Activated T-cell treated with anti-CD3 and anti-CD28 coated beads, Interleukin-2, amount 50 U/mL, for 48 hours (primary cell): ENCODE data around the gene SFMBT1.
A peak's percentile ranks its signal among the peaks of the same experiment; 100 is the strongest.
"Not testable (repeated sequence)": the region's sequence is repeated elsewhere in the genome, so short reads cannot be mapped to it uniquely, and the experiment has no call there.

Experiments used
- DNase-seq, 2 experiments: peaks; one replicate each; pipeline ENCODE4 v3.0.0-alpha.2; 2020

SFMBT1 gene

DNA sequence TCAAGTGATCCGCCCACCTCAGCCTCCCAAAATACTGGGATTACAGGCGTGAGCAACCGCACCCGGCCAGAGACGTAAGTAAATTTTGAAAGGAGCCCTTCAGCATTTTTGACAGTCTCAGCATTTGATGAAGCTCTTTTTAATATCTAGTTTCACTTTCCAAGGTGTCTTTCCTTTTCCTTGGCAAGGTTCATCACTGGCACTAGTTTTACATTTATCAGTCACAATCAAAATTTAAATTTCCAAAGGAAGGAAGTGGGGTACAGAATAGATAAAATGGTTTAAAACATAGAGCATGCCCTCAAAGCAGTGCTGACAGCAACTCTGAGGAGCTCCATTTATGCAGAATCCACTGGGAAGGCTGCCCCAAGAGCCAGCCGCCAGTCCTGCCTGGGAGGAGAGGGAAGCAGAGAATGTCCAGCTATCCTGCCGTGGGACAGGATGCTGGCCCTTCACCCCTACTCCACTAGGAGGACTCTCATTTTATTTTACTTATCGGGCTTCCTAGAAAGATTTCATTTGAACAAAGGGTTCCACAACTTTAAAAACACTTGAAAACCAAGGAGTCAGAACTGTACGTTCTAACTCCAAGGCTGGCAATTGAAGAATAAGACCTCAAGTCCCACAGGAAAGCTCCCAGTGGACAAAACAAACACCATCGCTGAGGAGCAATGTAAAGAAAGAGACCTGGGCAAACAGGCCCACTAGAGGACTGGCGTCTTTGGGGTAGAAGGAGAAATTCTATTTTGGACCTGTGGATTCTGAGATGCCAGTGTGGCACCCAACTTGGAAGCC, 9.9 kb downstream of the SFMBT1 start:
- DNase-seq, result no peak

DNA sequence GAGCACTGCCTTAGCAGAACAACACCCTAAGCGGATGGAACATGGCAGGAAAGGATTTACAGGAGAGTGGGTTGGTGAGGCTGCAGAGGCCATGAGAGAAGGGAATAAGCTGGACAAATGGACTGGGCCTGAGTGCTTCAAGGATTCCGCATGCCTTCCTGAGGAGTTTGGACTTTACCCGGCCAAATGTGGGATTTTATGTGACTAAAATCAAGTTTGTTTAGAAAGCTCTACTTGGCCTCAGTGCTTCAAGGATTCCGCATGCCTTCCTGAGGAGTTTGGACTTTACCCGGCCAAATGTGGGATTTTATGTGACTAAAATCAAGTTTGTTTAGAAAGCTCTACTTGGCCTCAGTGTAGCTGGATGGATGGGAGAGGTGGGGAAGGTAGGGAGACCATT, 10.9 kb downstream of the SFMBT1 start:
- not testable (repeated sequence) for DNase-seq

DNA sequence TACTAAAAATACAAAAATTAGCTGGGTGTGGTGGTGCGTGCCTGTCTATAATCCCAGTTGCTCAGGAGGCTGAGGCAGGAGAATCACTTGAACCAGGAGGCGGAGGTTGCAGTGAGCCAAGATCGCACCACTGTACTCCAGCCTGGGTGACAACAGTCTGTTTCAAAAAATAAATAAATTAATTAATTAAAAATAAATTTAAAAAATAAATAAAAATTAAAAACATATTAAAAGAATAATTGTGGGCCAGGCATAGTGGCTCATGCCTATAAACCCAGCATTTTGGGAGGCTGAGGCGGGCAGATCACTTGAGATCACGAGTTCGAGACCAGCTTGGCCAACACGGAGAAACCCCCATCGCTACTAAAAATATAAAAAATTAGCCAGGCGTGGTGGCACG, 11.5 kb downstream of the SFMBT1 start:
- DNase-seq, result not testable (repeated sequence)

DNA sequence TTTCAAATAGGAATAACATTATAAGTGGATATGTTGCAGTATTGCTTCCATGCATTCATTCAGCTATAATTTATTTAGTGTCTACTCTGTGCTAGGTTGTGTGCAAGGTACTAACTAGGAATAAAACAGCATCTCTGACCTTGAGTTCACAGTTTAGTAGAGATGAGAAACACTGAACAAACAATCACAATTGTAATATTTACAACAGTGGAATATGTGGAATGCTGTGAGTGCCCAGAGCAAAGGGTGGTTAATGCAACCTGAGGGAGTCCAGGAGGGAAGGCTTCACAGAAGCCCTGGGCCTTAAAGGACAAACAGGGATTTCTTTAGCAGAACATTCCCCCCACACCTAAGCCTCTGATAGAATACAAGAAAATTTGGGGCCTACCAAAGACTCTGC, 13.3 kb downstream of the SFMBT1 start:
- DNase-seq, result no peak

DNA sequence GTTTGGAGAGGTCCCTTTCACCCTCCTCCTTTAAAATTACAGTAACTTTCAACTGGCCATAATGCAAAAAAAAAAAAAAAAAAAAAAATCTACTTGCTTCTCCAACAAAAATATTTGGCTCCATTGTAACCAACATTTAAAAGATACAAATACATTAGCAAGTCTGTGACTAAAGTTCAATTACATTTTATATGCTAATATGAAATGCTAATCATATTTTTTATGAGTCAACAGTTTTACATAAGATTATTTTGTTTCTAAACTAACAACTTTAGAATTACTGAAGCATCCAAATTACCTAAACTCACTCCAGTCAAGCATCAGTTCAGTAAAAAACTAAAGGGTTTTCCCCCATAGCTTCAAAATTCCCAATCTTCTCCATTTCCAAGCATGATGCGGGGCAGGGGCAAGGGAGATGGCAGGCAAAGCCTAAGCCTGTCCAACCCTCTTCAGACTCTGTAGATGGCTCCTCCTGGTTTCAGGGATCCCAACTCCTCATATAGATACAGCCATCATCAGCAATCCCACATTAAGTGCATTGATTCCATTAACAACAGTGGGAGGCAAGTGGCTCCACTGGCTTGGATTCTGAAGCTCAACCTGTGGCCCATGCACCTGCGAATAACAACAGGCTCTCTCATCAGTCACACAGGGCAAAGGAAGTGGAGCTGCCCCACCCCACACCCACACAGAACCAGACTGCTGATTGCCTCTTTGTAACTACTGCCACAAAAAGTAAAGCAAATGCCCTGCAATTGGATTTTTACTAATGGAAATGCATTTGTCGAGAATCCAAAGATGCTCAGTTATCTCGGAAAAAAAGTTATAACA, 15.0 kb downstream of the SFMBT1 start:
- peak; percentile 56 to 62 for DNase-seq

DNA sequence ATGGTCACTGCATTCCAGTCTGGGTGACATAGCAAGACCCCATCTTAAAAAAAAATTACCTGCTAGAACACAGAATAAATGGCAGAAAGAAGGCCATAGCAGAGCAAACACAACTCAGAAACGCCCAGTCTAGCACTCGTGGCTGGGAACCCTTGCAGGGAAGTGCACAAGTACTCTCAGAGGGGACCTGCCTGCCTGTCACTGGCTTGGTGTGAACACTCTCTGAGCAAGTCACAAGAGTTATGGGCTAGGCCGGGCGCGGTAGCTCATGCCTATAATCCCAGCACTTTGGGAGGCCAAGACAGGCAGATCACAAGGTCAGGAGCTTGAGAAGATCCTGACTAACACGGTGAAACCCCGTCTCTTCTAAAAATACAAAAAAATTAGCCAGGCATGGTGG, 17.2 kb downstream of the SFMBT1 start:
- no peak for DNase-seq

DNA sequence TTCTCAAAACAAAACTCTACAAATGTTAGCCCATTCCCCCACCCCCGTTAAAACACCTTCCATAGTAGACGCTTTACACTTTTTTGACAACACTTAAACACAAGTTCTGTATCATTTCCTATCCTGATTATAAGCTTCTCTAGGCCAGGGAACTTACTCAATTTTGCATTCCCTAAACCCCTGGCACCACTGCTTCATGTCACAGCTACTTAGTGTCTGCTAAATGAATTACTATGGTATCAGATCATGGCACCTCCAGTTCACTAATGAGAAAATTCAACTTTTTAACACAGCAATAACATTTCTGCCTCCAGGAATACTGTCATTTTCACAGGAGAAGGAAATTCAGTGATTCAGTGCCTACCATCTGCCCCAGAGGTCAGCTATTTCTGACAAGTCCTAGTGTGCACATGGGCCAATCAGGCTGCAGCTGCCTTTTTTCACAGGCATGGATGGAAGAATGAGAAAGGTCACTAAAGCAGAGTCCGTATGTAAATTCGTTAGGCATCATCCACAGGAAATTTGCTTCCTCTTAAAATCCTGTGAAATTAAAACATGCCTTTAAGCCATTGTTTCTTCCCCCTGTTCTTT, 18.5 kb downstream of the SFMBT1 start:
- no peak for DNase-seq

DNA sequence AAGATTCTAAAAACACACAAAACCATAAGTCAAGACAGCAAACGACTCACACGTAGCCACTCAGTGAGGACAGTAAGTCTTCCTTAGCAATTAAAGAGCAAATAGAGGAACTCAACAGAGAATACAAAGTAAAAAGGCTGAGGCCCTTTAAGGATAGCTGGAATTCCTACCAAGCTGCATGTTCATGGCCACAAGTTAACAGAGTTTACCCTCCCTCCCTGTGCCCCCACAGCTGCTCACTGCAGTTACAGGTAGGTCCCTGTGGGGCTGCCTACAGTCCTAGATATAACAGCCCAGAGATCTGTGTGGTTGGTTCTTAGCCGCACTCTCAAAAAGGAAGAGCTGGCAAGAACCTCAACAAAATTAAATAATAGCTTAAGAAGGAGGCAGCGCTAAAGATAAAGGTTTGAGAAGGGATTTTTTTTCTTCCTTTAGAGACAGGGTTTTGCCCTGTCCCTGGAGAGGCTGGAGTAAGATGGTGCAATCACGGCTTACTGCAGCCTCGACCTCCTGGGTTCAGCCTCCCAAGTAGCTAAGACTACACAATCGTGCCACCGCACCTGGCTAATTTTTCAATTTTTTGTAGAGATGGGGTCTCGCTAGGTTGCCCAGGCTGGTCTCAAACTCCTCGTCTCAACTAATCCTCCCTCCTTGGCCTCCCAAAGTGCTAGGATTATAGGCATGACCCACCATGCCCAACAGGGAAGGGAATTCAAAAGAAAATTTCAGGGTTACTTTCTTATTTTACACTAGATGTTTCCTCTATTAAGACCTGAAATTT, 19.3 kb downstream of the SFMBT1 start:
- no peak for DNase-seq

DNA sequence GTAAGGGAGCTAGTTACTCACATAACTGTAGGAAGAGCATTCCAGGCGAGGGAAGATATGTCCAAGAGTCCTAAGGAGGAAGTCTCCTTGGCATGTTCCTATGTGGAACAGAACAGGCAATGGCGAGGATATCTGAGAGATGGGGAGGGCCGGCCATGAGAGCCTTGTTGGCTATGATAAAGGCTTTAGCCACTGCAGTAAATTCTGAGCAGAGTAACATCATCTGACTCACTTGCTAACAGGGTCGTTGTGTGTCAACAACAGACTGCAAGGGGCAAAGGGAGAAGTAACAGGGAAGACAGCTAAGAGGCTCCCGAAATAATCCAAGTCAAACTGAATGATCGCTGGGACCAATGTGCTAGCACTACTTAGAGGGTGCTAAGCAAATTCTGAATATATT, 21.6 kb downstream of the SFMBT1 start:
- no peak for DNase-seq

DNA sequence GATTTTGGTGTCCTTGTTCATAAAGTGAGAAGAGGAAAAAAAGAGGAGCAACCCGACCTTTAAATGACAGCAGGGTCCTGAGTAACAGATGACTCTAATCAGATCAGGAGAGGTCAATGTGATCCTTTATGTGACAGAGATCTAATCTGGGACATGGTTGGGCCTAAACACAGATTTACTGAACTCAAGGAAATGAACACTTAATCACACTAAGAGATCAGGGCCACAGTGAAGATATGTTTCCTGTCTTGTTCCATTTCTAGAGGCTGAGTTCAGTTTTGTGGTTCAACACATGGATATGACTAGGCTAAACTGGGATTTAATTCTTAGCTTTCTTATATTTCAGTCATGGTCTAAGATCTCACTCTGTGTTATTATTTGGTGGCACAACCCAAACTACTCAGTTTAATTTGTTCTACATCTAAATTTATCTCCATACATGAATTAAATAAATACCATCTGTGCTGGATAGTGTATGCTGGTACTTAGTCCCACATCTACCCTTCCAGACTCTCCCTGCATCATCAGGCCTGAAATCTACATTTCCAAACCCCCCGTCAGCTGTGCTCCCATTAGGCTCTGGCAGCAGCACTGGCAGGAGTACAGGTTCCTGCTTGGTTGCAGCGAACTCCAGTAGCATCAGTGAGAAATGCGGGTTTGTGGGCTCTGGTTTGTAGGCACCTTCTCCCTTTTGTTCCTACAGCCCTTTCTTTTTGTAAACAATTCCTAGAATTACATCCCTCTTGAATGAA, 22.6 kb downstream of the SFMBT1 start:
- DNase-seq, result no peak

DNA sequence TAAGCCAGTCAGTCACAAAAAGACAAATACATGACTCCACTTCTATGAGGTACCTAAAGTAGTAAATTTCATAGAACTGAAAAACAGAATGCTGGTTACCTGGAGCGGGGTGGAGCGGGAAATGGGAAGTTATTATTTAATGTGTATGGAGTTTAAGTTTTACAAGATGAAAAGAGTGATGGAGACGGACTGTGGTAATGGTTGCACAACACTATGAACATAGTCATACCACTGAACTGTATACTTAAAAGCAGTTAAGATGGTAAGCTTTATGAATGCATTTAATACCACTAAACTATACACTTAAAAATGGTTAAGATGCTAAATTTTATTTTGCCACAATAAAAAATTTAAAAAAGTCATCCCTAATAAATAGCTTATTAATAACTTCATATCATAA, 23.2 kb downstream of the SFMBT1 start:
- no peak for DNase-seq

DNA sequence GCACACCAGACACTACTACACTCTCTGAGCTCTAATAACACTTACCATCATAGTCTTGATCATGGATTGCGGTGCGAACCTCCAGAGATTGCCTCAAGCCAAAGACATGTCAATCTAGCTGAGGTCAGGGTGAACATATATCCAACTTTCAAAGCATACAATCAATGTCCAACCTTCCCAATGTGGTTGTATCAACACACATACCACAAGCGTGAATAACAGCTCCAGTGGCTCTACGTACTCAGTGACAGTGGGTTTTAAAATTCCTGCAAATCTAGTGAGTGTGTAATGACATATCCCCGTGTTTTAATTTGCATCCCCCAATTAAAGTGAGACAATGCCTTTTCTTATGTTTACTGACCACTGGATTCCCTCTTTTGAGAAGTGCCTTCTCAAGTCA, 29.6 kb downstream of the SFMBT1 start:
- no peak for DNase-seq

DNA sequence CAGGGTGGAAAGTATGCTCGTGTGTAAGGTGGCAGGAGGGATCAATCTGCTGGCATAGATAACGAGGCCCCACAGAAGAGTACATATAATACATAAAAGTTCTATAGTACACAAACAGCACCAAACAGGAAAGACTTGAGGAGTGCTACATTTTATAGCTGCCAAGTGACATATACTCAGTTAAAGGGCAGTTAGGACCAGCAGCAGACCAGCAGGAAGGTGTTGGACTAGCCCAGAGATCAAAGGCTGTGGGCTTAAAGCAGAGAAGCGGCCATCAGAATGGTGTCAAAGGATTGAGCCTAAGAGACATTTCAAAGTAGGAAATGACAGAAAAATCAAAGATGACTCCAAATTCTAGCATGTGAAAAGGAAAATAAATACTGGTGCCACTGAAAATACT, 34.5 kb downstream of the SFMBT1 start:
- DNase-seq, result no peak

DNA sequence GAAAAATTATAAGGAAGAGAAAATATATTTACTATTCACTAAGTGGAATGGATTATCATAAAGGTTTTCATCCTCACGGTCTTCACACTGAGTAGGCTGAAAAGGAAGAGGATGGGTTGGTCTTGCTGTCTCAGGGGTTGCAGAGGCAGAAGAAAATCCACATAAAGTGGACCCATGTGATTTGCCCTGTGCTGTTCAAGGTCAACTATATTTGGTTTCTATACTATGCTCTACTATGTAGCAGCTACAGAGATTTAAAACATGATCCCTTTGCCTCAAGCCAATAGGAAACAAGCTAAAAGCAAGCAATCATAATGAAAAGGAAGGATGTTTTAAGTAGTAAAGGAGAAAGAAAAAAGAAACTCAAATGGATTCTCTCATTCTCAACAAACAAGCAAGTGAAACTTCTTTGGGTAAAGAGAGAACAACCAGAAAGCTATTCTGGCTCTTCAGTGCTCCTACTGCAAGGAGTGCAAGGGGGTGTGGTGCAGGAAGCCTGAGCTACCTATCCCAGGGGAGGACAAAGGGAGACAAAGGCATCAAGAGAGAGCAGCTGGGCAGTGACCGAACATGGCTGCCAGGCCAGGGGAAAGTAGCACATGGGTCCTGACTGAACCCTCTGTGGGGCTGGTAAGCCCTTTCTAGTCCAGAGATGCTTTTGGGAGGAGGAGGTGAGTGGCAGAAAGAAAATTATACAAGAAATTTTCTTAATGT, 35.9 kb downstream of the SFMBT1 start:
- no peak for DNase-seq

DNA sequence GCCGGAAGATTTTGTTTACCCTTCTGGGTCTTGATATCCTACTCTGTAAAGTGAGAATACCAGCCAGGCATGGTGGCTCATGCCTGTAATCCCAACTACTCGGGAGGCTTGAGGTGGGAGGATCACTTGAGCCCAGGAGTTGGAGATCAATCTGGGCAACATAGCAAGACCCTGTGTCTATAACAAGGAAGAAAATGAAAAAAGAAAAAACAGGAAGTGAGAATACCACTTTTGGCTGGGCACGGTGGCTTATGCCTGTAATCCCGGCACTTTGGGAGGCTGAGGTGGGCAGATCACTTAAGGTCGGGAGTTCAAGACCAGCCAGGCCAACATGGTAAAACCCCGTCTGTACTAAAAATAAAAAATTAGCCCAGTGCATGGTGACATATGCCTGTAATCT, 36.9 kb downstream of the SFMBT1 start:
- DNase-seq, result no peak

DNA sequence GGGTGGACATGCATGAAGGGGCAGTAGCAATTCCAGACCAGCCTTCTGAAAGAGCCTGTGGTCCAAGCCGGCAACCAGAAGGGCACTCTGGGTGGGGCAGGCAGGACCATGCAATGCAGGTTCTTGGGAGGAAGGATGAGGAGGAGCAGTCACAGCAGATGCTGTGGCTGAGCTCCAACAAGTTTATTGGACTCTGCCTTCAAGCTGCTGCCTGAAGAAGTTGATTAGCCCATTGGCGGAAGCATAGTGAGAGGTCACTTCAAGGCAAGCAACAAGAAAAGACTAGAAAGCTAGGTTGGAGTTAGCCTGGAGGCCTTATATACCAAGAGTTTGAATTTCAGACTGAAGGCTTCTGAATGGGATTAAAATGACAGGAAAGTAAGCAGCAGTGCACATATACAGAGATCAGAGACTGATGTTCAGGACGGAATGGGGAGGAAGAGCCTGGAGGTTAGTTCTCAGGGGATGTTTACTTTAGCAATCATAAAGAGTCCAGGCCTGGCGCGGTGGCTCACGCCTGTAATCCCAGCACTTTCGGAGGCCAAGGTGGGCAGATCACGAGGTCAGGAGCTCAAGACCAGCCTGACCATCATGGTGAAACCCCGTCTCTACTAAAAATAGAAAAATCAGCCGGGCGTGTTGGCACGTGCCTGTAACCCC, 39.9 kb downstream of the SFMBT1 start:
- DNase-seq, result no peak

DNA sequence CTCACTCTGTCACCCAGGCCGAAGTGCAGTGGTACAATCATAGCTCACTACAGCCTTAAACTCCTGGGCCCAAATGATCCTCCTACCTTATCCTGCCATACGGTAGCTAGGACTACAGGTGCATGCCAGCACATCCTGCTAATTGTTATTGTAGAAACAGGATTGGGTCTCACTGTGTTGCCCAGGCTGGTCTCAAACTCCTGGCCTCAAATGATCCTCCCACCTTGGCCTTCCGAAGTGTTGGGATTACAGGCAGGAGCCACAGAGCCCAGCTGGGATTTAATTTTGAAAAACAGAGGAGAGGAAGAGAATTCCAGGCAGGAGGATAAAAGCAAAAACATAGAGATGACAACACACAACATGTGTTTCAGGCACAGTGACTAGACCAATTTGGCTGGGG, 40.5 kb downstream of the SFMBT1 start:
- DNase-seq, result no peak

DNA sequence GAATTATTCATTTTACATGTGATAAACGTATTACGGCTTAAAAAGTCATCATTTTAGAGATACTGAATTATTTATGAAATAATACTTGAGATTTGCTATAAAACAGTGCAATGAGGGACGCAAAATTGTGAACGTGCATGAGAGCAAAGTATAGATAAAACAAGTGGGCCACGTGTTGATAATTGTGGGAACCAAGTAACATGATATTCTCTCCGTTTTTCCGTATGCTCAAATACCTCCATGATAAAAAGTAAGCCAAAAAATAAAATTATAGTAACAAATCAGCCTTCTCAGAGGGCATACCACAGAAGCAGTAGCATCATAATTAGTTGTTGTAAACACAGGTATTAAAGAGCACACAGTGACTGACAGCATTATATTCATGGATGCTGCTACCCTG, 42.6 kb downstream of the SFMBT1 start:
- DNase-seq, result no peak

DNA sequence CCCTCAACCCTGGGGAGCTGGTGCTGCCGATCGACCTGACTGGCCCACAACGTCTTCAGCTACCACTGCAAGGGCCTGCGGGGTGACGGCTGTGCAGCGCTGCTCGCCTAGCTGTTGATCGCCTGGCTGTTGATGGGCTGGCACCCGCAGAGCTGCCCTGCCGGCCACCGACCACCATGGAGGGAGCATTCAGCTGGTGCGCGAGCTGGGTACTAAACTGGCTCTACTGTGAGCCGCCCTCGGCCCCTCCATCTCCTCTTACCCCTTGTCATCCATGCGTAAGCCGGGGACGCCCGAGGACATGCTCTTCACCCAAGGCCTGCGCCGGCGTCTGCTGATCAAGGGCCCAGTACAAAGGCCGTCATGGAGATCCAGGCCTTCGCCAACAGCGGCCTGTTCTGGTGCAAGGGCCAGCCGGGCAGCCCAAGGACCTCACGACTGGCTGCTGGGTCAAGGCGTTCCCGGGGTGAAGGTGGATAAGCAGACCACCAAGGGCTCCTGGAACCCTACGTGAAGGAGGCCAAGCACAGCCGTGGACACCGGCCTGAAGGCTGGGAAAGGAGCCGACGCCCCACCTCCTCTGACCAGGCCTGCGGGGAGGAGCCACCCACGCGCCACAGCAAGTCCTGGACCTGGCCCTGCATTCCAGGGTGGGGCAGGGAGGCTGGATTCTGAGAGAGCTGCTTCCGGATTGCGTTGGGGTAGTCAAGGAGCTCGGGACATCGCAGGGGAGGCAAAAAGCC, 46.9 kb downstream of the SFMBT1 start:
- no peak for DNase-seq

DNA sequence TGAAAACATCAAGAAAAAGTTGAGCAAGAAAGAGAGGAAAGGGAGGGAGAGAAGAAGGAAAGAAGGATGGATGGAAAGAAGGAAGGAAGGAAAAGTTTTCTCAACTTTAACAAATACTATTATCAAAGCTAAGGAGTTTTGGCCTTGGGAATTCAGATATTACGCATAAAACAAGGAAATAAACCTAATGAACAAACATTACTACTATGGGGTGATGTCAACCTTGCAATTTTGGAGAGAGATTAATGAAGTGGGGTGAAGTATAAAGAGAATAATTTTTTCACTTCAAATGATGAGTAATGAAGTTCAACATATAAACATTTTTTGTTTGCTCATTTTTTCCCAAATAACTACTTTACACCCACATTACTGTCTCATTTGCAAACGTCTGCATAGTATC, 55.2 kb downstream of the SFMBT1 start:
- no peak for DNase-seq
